NCI-H345 treated with DMSO at 0.1 percent for 48 hours (cell line): ENCODE results near the gene PTPRN2.
"Not testable (repeated sequence)": the region's sequence is repeated elsewhere in the genome, so short reads cannot be mapped to it uniquely, and the experiment has no call there.

ENCODE experiments used
- DNase-seq: peaks from one replicate; lab custom pipeline; 2025; ENCODE audit not compliant: unreplicated experiment; lab: John Stamatoyannopoulos, UW

Gene PTPRN2

DNA sequence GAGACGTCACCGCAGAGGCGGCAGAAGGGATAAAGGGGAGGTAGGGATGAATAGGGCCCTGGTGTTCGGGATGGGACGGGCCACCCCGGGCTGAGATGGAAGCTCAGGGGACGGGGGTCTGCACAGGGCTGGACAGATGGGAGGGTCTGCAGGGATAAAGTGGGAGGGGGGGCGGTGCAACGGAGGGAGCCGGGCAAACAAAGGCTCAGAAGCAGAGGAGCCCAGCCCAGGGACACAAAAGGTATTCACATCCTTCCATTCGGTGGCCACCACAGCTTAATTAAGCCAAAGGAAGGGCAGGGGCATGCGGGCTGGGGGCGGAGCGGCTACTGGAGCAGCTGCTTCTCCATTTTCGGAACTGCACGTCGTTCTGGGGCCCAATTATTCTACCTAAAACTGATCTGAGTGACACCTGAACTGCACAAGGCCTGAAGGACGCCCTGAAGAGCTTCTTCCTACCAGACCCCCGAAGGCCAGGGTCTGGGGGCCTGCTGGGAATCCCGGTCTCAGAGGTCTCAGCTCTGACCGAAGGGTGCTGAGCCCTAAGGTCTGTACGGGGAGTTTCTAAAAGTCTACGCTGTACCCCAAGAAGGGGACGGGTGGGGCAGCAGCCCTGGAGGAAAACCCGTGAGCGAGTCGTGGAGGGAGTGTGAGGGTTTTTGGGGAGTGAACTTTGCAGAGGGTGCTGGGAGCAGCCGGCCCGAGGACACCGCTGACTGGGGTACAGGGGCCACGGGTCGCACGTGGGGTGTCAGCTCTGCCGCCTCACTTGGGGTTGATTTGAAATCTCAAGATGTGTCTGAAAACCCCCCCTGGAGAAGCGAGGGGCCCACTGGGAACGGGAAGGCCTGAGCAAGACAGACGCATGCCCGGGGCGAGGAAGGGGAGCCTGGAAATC is 916.0 kb downstream of the PTPRN2 start:
- no peak for DNase-seq

- no peak for DNase-seq
Observed at GRCh38 chr7:157670490-157671357, 916.9 kb downstream of the PTPRN2 start.

GRCh38 chr7:157669768-157670351 is 917.8 kb downstream of the PTPRN2 start:
- DNase-seq: no peak

- DNase-seq: no peak
Observed at GRCh38 chr7:157668884-157669767, 918.5 kb downstream of the PTPRN2 start.

DNA sequence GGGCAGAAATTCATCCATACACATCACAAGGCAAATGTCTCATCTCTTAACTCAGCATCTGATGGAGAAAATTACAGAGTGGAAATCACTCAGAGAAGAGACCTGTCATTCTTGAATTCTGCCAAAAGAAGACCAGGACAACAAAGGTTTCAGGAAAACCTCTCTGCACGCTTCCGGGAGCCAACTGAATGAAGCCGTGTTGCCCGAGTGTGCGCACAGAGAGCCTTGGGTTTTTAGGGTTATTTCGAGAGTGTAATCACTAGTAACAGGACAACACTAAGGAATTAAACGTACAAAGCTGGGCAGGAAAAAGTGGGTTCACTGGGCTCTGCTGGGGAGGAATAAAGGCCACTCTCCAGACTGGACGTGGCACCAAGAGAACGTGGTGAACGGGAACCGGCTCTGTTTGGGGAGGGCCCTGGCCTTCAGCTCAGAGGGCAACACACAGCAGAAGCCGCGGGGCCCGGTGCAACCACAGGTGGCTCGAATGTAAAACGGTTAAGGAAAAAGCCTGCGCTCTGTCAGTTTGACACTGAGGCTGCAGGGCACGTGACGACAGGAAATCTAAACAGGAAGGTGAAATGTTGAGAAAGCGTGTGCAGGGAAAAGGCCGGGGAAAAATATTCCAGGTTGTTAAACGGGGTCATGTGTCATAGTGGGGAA is 919.3 kb downstream of the PTPRN2 start:
- DNase-seq: no peak

GRCh38 chr7:157667731-157668130 is 919.9 kb downstream of the PTPRN2 start:
- DNase-seq: no peak

DNA sequence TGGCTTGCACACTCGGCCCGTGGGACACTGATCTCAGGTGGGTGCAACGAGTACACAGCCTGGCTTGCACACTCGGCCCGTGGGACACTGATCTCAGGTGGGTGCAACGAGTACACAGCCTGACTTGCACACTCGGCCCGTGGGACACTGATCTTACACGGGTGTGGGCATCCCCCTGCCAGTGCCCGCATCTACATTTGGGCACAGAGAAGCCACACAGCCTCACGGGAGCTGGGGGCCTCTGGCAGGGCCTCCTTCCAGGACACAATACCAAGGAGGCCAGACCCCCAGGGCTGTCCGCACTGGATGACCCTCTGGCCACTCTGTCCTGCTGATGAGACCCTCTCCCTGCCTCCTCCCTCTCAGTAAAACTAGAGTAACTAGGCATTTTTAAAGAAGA is 920.4 kb downstream of the PTPRN2 start:
- DNase-seq: no peak

- no peak for DNase-seq
Observed at GRCh38 chr7:157666530-157667040, 921.0 kb downstream of the PTPRN2 start.

DNA sequence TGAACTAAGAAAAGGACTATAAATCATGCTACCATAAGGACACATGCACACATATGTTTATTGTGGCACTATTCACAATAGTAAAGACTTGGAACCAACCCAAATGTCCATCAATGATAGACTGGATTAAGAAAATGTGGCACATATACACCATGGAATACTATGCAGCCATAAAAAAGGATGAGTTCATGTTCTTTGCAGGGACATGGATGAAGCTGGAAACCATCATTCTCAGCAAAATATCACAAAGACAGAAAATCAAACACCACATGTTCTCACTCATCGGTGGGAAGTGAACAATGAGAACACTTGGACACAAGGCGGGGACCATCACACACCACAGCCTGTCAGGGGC is 922.0 kb downstream of the PTPRN2 start:
- DNase-seq: not testable (repeated sequence)

GRCh38 chr7:157664871-157665633 is 922.6 kb downstream of the PTPRN2 start:
- no peak for DNase-seq

- DNase-seq: no peak
Observed at GRCh38 chr7:157664034-157664433, 923.6 kb downstream of the PTPRN2 start.

DNA sequence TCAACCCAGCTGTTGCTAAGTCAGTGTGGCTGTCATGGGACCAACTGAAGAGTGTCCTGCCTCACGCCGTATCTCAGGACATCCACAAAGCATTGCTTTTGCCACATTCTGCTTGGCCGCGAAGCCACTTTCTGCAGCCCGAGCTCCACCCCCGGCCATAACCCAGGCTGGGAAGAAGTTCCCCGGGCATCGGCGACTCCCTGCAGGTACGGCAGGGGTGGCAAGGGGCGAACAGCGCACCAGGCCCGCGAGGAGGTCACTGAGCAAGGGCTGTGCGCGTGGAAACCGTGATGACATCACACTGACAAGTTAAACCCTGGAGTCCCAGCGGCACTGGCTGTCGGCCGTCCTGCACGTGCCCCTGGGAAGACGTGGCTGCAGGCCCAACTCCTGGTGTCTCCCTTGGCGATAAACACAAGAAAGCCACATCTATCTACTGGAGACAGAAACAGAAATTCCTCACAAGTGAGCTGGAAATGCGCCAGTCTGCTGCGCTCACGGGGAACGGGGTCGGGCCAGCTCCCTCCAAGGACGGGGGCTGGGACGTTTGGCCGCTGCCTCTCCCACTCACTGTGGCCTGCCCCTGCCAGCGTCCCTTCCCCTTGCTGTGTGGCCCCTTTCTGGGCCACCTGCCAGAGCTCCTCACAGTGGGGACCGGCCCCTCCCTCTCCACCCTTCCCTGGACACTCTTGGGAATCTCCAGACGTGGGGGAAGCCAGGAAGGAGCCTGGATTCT is 924.5 kb downstream of the PTPRN2 start:
- DNase-seq: no peak

GRCh38 chr7:157662110-157662791 is 925.4 kb downstream of the PTPRN2 start:
- no peak for DNase-seq

GRCh38 chr7:157661611-157661975 is 926.0 kb downstream of the PTPRN2 start:
- DNase-seq: no peak

DNA sequence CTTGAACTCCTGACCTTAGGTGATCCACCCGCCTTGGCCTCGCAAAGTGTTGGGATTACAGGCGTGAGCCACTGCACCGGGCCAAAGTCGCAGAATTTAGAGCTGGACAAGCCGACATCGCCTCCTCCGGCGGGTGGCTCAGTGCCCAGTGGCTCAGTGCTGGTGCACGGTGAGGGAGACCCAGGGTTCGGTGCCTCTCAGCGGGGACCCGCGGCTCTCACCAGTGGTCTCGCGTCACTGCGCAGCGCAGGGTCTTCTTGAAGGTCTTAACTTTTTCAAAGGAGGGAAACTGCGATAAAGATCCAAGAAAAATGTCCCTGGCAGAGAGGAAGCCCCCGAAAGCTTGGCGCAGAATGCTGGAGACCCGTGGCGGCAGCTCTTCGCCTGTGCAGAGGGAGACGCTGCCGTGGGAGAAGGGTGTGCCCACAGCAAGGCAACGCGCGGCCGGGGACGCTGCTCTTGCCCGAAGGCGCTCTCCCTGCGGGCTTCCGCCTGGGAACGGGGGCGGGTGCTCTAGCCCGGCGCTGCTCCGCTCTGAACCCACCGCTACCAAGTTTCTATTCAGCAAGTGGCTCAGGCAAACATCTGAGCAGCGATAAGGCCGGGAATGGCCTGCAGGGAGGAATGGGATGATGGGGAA is 926.5 kb downstream of the PTPRN2 start:
- DNase-seq: no peak

DNA sequence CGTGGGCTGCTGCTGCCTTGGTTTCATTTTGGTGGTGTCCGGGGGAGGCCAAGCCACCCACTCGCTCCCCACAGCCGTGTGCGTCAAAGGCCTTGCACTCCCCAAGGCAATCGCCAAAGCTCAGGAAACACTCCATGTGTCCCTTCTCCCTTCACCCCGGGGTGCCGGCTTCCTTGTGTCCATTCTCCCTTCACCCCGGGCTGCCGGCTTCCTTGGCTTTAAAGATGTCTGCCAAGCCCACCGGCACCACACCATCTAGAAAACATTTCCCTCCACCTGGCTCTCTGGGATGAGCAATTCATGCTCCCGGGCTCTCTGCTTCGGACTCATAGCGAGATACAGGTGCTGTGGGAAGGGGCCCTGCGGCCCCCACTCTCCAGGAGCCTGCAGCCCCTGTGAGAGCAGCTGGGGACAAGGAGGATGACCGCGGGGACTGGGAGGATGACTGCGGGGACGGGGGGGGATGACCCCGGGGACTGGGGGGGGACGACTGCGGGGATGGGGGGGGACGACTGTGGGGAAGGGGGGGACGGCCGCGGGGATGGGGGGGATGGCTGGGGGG is 928.7 kb downstream of the PTPRN2 start:
- no peak for DNase-seq
